HepG2 (cell line): Measurements from ENCODE around the gene CARMIL3. TPM values are rescaled to one million over a fixed set of nuclear protein-coding genes. Genes with fewer than 3 reads are reported as not detected.

Experiments
- CEBPB ChIP-seq: IDR thresholded peaks from 2 replicates; pipeline ENCODE4 v1.6.1; 2011; ENCODE audit warnings: low read depth, low read length, improper control_type of control experiment, borderline replicate concordance
- HMG20B ChIP-seq: conservative IDR thresholded peaks from 2 replicates; pipeline ENCODE4 v1.6.1; 2016; ENCODE audit warnings: missing genetic modification reagents, missing compliant biosample characterization
- JDP2 ChIP-seq: sonication (generic); formaldehyde crosslinking; IDR thresholded peaks from 2 replicates; pipeline ENCODE4 v1.8.1; 2022; ENCODE audit warnings: missing genetic modification reagents, borderline replicate concordance
- PLRG1 ChIP-seq: fragments of 450-650 bp; conservative IDR thresholded peaks from 2 replicates; pipeline ENCODE4 v1.6.1; 2016
- RERE ChIP-seq: IDR thresholded peaks from 2 replicates; pipeline ENCODE4 v1.6.1; 2016; ENCODE audit warnings: low read depth, missing genetic modification reagents, missing compliant biosample characterization
- SIN3B ChIP-seq: fragments of 150-350 bp; IDR thresholded peaks from 2 replicates; pipeline ENCODE4 v1.6.1; 2014; ENCODE audit warnings: low read length
- SP5 ChIP-seq: IDR thresholded peaks from 2 replicates; pipeline ENCODE4 v1.6.1; 2016; ENCODE audit warnings: low read depth, borderline replicate concordance
- SPEN ChIP-seq: sonication (generic); formaldehyde crosslinking; IDR thresholded peaks from 2 replicates; pipeline ENCODE4 v1.5.1; 2020; ENCODE audit warnings: low read depth, mild to moderate bottlenecking, missing genetic modification reagents
- SSRP1 ChIP-seq: IDR thresholded peaks from 2 replicates; pipeline ENCODE4 v1.6.1; 2016; ENCODE audit warnings: control low read depth
- TFE3 ChIP-seq: IDR thresholded peaks from 2 replicates; pipeline ENCODE4 v1.6.1; 2016
- U2AF2 ChIP-seq: fragments of 200-400 bp; formaldehyde crosslinking; IDR thresholded peaks from 2 replicates; pipeline ENCODE4 v1.6.1; 2017; ENCODE audit warnings: low read depth, mild to moderate bottlenecking, low read length
- ZEB1 ChIP-seq: IDR thresholded peaks from 2 replicates; pipeline ENCODE4 v1.6.1; 2012; ENCODE audit warnings: mild to moderate bottlenecking, low read depth, inconsistent platforms; ENCODE audit not compliant: insufficient replicate concordance
- ZFAT ChIP-seq: sonication (generic); formaldehyde crosslinking; conservative IDR thresholded peaks from 2 replicates; pipeline ENCODE4 v1.8.1; 2023; ENCODE audit warnings: missing genetic modification reagents, inconsistent platforms
- ZNF367 ChIP-seq: sonication (generic); formaldehyde crosslinking; IDR thresholded peaks from 2 replicates; pipeline ENCODE4 v1.4.0; 2020; ENCODE audit warnings: missing genetic modification reagents, borderline replicate concordance
- ZNF543 ChIP-seq: sonication (generic); formaldehyde crosslinking; IDR thresholded peaks from 2 replicates; pipeline ENCODE4 v1.4.0; 2020; ENCODE audit warnings: mild to moderate bottlenecking, missing genetic modification reagents
- ZNF614 ChIP-seq: IDR thresholded peaks from 2 replicates; pipeline ENCODE4 v1.6.1; 2018; ENCODE audit warnings: missing biosample characterization, missing genetic modification reagents, inconsistent platforms, borderline replicate concordance
- ZNF709 ChIP-seq: sonication (generic); formaldehyde crosslinking; IDR thresholded peaks from 2 replicates; pipeline ENCODE4 v1.5.0; 2020; ENCODE audit warnings: mild to moderate bottlenecking, missing genetic modification reagents
- ZNF788 ChIP-seq: sonication (generic); formaldehyde crosslinking; IDR thresholded peaks from 2 replicates; pipeline ENCODE4 v1.5.0; 2020; ENCODE audit warnings: mild to moderate bottlenecking, missing genetic modification reagents, borderline replicate concordance
- ZSCAN29 ChIP-seq: sonication (generic); formaldehyde crosslinking; conservative IDR thresholded peaks from 2 replicates; pipeline ENCODE4 v1.4.0; 2020; ENCODE audit warnings: mild to moderate bottlenecking, missing genetic modification reagents
- polyA plus RNA-seq, 8 experiments: library from polyadenylated mRNA; depleted of rRNA in 3 of 8; stranded (reverse) in 7 of 8; unstranded in 1 of 8; fragments of >200 nt; fragmentation: Illumina TruSeq in 4 of 8; extraction: Trizol in 4 of 8; gene quantifications; 2 replicates each; pipeline versions ENCODE4 v1.2.1 to v1.2.3, GENCODE V29; 2011 to 2016; ENCODE audit warnings: low read depth in 4 of 8, missing spikeins in 1 of 8, mixed read lengths in 1 of 8; ENCODE audit not compliant: insufficient read depth in 1 of 8
- total RNA-seq, 5 experiments: library from RNA; depleted of rRNA; stranded (reverse); fragments of >200 nt; fragmentation: Illumina TruSeq; extraction: Trizol; gene quantifications; 2 replicates each; pipeline ENCODE4 v1.2.3, GENCODE V29; 2016; ENCODE audit warnings: low read depth in 1 of 5

Gene CARMIL3
- total and polyA plus RNA-seq, 2 of the 13 experiments (the other 11 are each of a cell fraction or from before 2014, with no cell fraction given) = 0.27 to 0.55 TPM

- TF ChIP-seq HMG20B (CRISPR knock-in tag) (0 out of 2 replicates have a peak, but pooled peaks have one; percentile 11), JDP2 (CRISPR knock-in tag) (no peak), ZNF614 (peak; percentile 65; the same call in 1 of the 2 replicates), SSRP1 (CRISPR knock-in tag) (no peak), ZEB1 (no peak), U2AF2 (no peak), ZNF367 (CRISPR knock-in tag) (no peak), SIN3B (no peak), PLRG1 (no peak), ZFAT (CRISPR knock-in tag) (no peak), ZNF709 (CRISPR knock-in tag) (no peak), ZNF543 (peak; percentile 25; the same call in 1 of the 2 replicates), CEBPB (peak; percentile 44; the same call in 1 of the 2 replicates), SPEN (CRISPR knock-in tag) (no peak), RERE (CRISPR knock-in tag) (no peak), SP5 (CRISPR knock-in tag) (peak; percentile 27; the same call in 1 of the 2 replicates), TFE3 (CRISPR knock-in tag) (peak; percentile 57; the same call in 1 of the 2 replicates), ZNF788 (CRISPR knock-in tag) (peak; percentile 74; the same call in 1 of the 2 replicates), ZSCAN29 (CRISPR knock-in tag) (no peak)
- TF ChIP-seq, all 625 proteins: peak for 147
Observed at GRCh38 chr14:24067133-24068082, 15.6 kb downstream of the CARMIL3 start (continued).
